Aorta (tissue), 5 donors: Measurements from ENCODE around the gene JSRP1. TPM values are rescaled to one million over a fixed set of nuclear protein-coding genes. Genes with fewer than 3 reads are reported as not detected.

Experiments
- ATAC-seq: fragments of 200-7000 bp; cut with Tn5 transposase; one replicate; pipeline ENCODE4 v1.9.1; 2022; ENCODE audit warnings: moderate library complexity; ENCODE audit not compliant: low FRiP score
- DNase-seq, 2 donors: peaks; one replicate each; pipeline ENCODE4 v3.0.0-alpha.2; 2020
- H3K27ac ChIP-seq, 2 donors: one replicate each; pipeline ENCODE4 v1.5.1; 2013; ENCODE audit warnings: low read length in 2 of 2, mild to moderate bottlenecking in 2 of 2, moderate library complexity in 2 of 2, control low read depth in 1 of 2, inconsistent platforms in 1 of 2, low read depth in 1 of 2
- H3K27me3 ChIP-seq, 2 donors: one replicate each; pipeline ENCODE4 v1.6.1; 2013; ENCODE audit warnings: control low read depth in 1 of 2, low read length in 1 of 2, mild to moderate bottlenecking in 1 of 2, moderate library complexity in 1 of 2; ENCODE audit not compliant: insufficient read depth in 2 of 2, control insufficient read depth in 1 of 2
- H3K36me3 ChIP-seq, 2 donors: one replicate each; pipeline ENCODE4 v1.6.1; 2013; ENCODE audit warnings: control low read depth in 1 of 2, low read length in 1 of 2, mild to moderate bottlenecking in 1 of 2; ENCODE audit not compliant: insufficient read depth in 2 of 2, control insufficient read depth in 1 of 2
- H3K4me1 ChIP-seq, 2 donors: one replicate each; pipeline ENCODE4 v1.6.1; 2013; ENCODE audit warnings: low read length in 2 of 2, control low read depth in 1 of 2, mild to moderate bottlenecking in 1 of 2, moderate library complexity in 1 of 2; ENCODE audit not compliant: insufficient read depth in 2 of 2, control insufficient read depth in 1 of 2
- H3K4me3 ChIP-seq, 2 donors: one replicate each; pipeline ENCODE4 v1.5.1; 2013; ENCODE audit warnings: low read length in 2 of 2, control low read depth in 1 of 2, mild to moderate bottlenecking in 1 of 2
- H3K9me3 ChIP-seq: one replicate; pipeline ENCODE4 v1.6.1; 2013; ENCODE audit warnings: mild to moderate bottlenecking, low read length; ENCODE audit not compliant: control insufficient read depth
- WGBS, 2 donors: extraction: QIAGEN DNeasy Blood & Tissue Kit; methylation state at CpG; one replicate each; pipeline ENCODE4 v1.1.7; 2013; 5-methylcytosine and 5-hydroxymethylcytosine counted together
- intact Hi-C, 2 donors: fragments of 100-400 bp; cut with DNase I; formaldehyde crosslinking; loops; one replicate each; pipeline versions ENCODE4 v1.14.2 to v1.15.0; 2022
- polyA plus RNA-seq, 2 donors: library from polyadenylated mRNA; stranded (reverse); fragments of 200-250 nt; gene quantifications; one replicate each; pipeline ENCODE4 v1.2.3, GENCODE V29; 2013
- total RNA-seq, 2 donors: library from RNA; stranded (reverse); fragmentation: NEBNext Ultra II Directional; extraction: Animal tissue kit (Norgen Biotek cat#: 25700); gene quantifications; one replicate each; pipeline ENCODE4 v1.2.1, GENCODE V29; 2021
- donor health status: healthy with polysubstance abuse.
- donor health status: Bipolar disorder and iron deficiency.
- donor health status: DM: no; HTN: no; CAD: no.
- donor health status: DM: no; HTN: no; CAD: no.
- donor health status: DM: yes; HTN: yes; CAD: no.

Gene JSRP1
- total and polyA plus RNA-seq, 4 donors: 0.38 to 0.42 TPM; not detected in 2

- H3K36me3 ChIP-seq: peaks cover 0 to 2% of the 10 kb centered on the region in 2 donors
- intact Hi-C loops: loop anchor here in 1 of 2 donors (5.0 kb wide), 1 partner anchor 70 kb away; the partner anchor contains the start of gene DOT1L
- H3K4me3 ChIP-seq: no peak overlapping the region
- no peak for DNase-seq
- H3K27me3 ChIP-seq: no peaks in the 10 kb centered on the region
- no peaks in the 10 kb centered on the region for H3K4me1 ChIP-seq
- no peak for ATAC-seq
- H3K9me3 ChIP-seq: no peaks in the 10 kb centered on the region
- H3K27ac ChIP-seq: no peak overlapping the region
- 83 to 84% methylated on average over 30 of the region's 30 CpGs for WGBS, 2 donors
These were observed 23.7 kb downstream of the JSRP1 start for GRCh38 chr19:2232286-2233151.

- Histone ChIP-seq H3K4me3 (no peak overlapping the region), H3K9me3 (no peaks in the 10 kb centered on the region), H3K27me3 (no peaks in the 10 kb centered on the region), H3K36me3 (peaks cover 0 to 2% of the 10 kb centered on the region in 2 donors), H3K4me1 (no peaks in the 10 kb centered on the region), H3K27ac (no peak overlapping the region)
- 68 to 69% methylated on average over 21 of the region's 21 CpGs for WGBS, 2 donors
- no peak for ATAC-seq
- no peak for DNase-seq
- intact Hi-C loops: loop anchor here in 1 of 2 donors (5.0 kb wide), 1 partner anchor 69 kb away; the partner anchor contains the start of gene DOT1L
These were observed 24.5 kb downstream of the JSRP1 start for GRCh38 chr19:2231621-2232221.

GRCh38 chr19:2230807-2231533 lies 25.2 kb downstream of the JSRP1 start:
- no peaks in the 10 kb centered on the region for H3K4me1 ChIP-seq
- ATAC-seq: no peak
- peaks cover 0 to 6% of the 10 kb centered on the region in 2 donors for H3K36me3 ChIP-seq
- H3K27me3 ChIP-seq: no peaks in the 10 kb centered on the region
- intact Hi-C loops: loop anchor here in 1 of 2 donors (5.0 kb wide), 1 partner anchor 69 kb away; the partner anchor contains the start of gene DOT1L
- 65 to 66% methylated on average over 10 to 12 of the region's 12 CpGs for WGBS, 2 donors
- DNase-seq: no peak
- H3K4me3 ChIP-seq: no peak overlapping the region
- H3K9me3 ChIP-seq: no peaks in the 10 kb centered on the region
- H3K27ac ChIP-seq: no peak overlapping the region

GRCh38 chr19:2230033-2230531 lies 26.1 kb downstream of the JSRP1 start:
- Histone ChIP-seq H3K9me3 (no peaks in the 10 kb centered on the region), H3K4me3 (no peak overlapping the region), H3K4me1 (no peaks in the 10 kb centered on the region), H3K27ac (no peak overlapping the region), H3K36me3 (peaks cover 0 to 6% of the 10 kb centered on the region in 2 donors), H3K27me3 (no peaks in the 10 kb centered on the region)
- 92 to 93% methylated on average over 43 of the region's 43 CpGs for WGBS, 2 donors
- no peak for DNase-seq
- intact Hi-C loops: loop anchor here in 1 of 2 donors (5.0 kb wide), 1 partner anchor 68 kb away; the partner anchor contains the start of gene DOT1L
- ATAC-seq: no peak

- DNase-seq (no peak), ATAC-seq (no peak)
- intact Hi-C loops: loop anchor here in 1 of 2 donors (5.0 kb wide), 1 partner anchor 67 kb away; the partner anchor contains the start of gene DOT1L
- H3K36me3 ChIP-seq: peaks cover 0 to 6% of the 10 kb centered on the region in 2 donors
- no peak overlapping the region for H3K27ac ChIP-seq
- no peaks in the 10 kb centered on the region for H3K27me3 ChIP-seq
- no peak overlapping the region for H3K4me3 ChIP-seq
- WGBS, 2 donors: 92 to 93% methylated on average over 45 of the region's 45 CpGs
- no peaks in the 10 kb centered on the region for H3K4me1 ChIP-seq
- H3K9me3 ChIP-seq: no peaks in the 10 kb centered on the region
These were observed 26.8 kb downstream of the JSRP1 start for GRCh38 chr19:2229103-2230032.

GRCh38 chr19:2228157-2229030 lies 27.8 kb downstream of the JSRP1 start:
- ATAC-seq: no peak
- WGBS, 2 donors: 77 to 79% methylated on average over 46 to 48 of the region's 48 CpGs

GRCh38 chr19:2227415-2228156 lies 28.6 kb downstream of the JSRP1 start:
- Histone ChIP-seq H3K27me3 (no peaks in the 10 kb centered on the region), H3K4me3 (no peak overlapping the region), H3K9me3 (no peaks in the 10 kb centered on the region), H3K27ac (no peak overlapping the region), H3K4me1 (no peaks in the 10 kb centered on the region), H3K36me3 (peaks cover 0 to 6% of the 10 kb centered on the region in 2 donors)
- intact Hi-C loops: no loop called here
- DNase-seq: no peak
- 89 to 92% methylated on average over 63 to 67 of the region's 67 CpGs for WGBS, 2 donors
- ATAC-seq: no peak

More at GRCh38 chr19:2228157-2229030, 27.8 kb downstream of the JSRP1 start:
- Histone ChIP-seq H3K36me3 (peaks cover 0 to 6% of the 10 kb centered on the region in 2 donors), H3K4me3 (no peak overlapping the region), H3K27ac (no peak overlapping the region), H3K27me3 (no peaks in the 10 kb centered on the region), H3K9me3 (no peaks in the 10 kb centered on the region), H3K4me1 (no peaks in the 10 kb centered on the region)
- DNase-seq: no peak
- intact Hi-C loops: no loop called here
